GM18951 (cell line): Measurements from ENCODE around the gene ADGRD1.

Source experiments
- POLR2A ChIP-seq: IDR thresholded peaks from 4 replicates; pipeline ENCODE4 v1.6.1; 2011; ENCODE audit warnings: mild to moderate bottlenecking; ENCODE audit not compliant: insufficient read length, insufficient read depth; ENCODE audit errors: extremely low read depth
- in situ Hi-C: fragments of 300-500 bp; cut with MboI; formaldehyde crosslinking; loops from one replicate; pipeline ENCODE4 v1.12.0; 2022; ENCODE audit warnings: low sequenced_read_pairs, mixed read lengths, inconsistent platforms; ENCODE audit not compliant: unreplicated experiment

Gene ADGRD1

DNA sequence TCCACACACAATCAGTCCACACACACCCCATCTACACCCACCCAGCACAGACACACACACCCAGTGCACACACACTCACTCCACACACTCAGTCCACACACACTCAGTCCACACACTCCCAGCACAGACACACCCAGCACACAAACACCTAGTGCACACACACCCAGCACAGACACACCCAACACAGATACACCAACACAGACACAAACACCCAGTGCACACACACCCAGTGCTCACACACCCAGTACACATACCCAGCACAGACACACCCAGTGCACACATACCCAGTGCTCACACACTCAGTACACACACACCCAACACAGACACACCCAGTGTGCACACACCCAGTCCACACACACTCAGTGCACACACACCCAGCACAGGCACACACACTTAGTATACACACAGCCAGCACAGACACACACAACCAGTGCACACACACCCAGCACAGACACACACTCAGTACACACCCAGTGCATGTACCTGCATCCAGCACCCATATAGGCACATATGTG lies 63.8 kb downstream of the ADGRD1 start:
- in situ Hi-C loops, result no loop called here
- TF ChIP-seq POLR2A, result no peak

- no peak for TF ChIP-seq POLR2A
- in situ Hi-C loops, result no loop called here
Observed at GRCh38 chr12:131018019-131018620, 64.4 kb downstream of the ADGRD1 start.

- in situ Hi-C loops, result no loop called here
- TF ChIP-seq POLR2A, result no peak
Observed at GRCh38 chr12:131018808-131019397, 65.2 kb downstream of the ADGRD1 start.

GRCh38 chr12:131020326-131021153 lies 66.8 kb downstream of the ADGRD1 start:
- no peak for TF ChIP-seq POLR2A

DNA sequence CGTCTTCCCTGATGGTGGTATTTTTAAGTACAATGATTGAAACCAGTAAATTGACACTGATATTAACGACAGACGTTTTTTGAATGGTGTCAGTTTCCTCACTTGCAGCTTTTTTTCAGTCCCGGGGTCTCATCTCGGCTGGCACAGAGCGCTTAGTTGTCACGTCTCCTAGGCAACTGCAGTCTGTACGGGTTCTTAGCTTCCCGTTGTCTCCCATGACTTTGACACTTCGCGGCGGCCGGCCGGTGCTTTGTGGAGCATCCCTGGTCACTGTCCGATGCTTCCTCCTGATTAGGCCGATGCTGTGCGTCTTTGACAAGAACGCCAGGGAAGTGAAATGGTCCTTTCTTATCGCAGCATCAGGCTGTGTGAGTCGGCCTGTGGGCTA lies 67.4 kb downstream of the ADGRD1 start:
- in situ Hi-C loops, result no loop called here
- no peak for TF ChIP-seq POLR2A

More at GRCh38 chr12:131020326-131021153, 66.8 kb downstream of the ADGRD1 start:
- in situ Hi-C loops, result no loop called here

- in situ Hi-C loops, result no loop called here
- no peak for TF ChIP-seq POLR2A
Observed at GRCh38 chr12:131024026-131024425, 70.3 kb downstream of the ADGRD1 start.

DNA sequence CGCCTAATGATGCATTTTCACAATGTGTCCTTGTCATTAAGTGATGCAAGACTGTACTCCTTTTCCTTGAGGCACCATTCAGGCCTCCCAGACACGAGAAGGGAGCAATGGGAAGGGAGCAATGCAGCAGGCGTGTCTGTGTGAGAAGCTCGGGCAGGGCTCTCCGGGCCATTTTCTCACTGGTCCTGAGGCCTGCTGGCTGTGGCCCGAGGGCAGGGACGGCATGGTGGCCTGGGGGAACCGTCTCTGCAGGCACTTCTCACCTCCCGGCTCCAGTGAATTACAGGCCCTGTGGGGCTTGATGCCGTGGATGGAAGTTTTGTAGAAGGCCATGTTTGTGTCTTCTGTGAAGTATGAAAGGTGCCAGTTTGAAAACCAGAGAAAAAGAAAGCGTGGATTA lies 71.0 kb downstream of the ADGRD1 start:
- TF ChIP-seq POLR2A, result no peak
- in situ Hi-C loops, result no loop called here

GRCh38 chr12:131025234-131025633 lies 71.5 kb downstream of the ADGRD1 start:
- TF ChIP-seq POLR2A, result no peak
- in situ Hi-C loops, result no loop called here

DNA sequence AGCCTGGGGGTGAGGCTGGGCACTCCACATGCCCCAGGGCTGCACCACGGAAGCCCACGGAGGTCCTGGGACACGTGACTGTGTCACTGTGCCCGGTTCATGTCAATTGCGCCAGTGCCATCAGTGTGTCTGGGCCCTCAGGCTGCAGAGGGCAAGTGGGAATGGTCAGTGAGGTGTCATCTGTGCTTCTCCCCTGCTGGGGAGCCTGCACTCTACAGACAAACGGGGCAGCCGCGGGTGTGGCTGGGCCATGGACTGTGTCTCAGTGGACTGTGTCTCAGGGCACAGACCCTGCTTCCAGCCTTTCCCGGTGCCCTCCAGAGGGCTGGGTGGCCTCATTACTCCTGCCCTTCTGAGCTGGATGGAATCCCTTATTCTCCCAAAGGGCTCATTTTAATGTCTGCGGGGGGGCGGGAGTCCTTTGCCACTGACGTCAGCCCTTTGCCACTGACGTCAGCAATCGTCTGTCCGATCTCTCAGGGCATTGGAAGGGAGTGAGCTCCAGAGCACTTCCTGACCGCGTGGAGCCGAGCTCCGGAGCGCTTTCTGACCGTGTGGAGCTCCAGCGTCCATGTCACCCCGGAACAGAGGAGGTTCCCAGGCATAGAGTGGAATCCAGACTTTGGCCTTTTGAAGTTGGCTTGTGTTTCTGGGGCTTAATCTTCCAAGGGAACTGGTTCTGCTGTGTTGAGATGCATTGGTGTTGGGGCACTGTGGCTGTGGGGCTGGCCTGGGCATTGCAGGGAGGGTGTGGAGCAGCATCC lies 72.4 kb downstream of the ADGRD1 start:
- no peak for TF ChIP-seq POLR2A
- in situ Hi-C loops, result no loop called here

DNA sequence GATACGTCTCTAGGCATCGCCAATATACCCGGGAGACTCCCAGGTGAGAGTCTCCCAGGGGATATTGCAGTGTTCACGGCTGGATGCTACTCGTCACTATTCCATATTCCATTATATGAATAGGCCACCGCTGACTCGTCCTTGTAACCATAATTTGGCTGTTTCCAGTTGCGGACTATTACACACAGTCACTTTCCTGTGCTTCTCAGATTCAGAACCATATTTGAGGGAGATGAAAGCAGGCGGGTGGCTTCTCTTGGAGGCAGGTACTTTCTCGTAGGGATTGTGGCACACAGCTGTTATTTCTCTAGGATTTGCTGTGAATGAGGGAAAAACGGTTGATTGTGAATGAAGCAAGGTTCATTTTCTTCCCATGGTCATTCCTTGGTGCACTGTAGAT lies 73.0 kb downstream of the ADGRD1 start:
- in situ Hi-C loops, result no loop called here
- TF ChIP-seq POLR2A, result no peak

- TF ChIP-seq POLR2A, result no peak
- in situ Hi-C loops, result no loop called here
Observed at GRCh38 chr12:131027264-131027663, 73.6 kb downstream of the ADGRD1 start.

- TF ChIP-seq POLR2A, result no peak
- in situ Hi-C loops, result no loop called here
Observed at GRCh38 chr12:131027876-131028586, 74.3 kb downstream of the ADGRD1 start.
